GM12878 (cell line): ENCODE data around the gene MYOM3. TPM values are rescaled to one million over a fixed set of nuclear protein-coding genes. Genes with fewer than 3 reads are reported as not detected.

Source experiments
- ATAC-seq: fragments of 200-7000 bp; cut with Tn5 transposase; 3 replicates; pipeline ENCODE4 v1.9.1; 2020; ENCODE audit warnings: mild to moderate bottlenecking, moderate library complexity
- BruUV-seq: library from RNA; stranded (reverse); fragments of 400-500 nt; replicated peaks from 2 replicates; lab custom pipeline; 2021; lab: Mats Ljungman, UMichigan
- CTCF ChIA-PET: fragments of 300-600 bp; sonication (Branson Sonifier 250); formaldehyde crosslinking; extraction: SDS; loops from one replicate; lab custom pipeline; 2021; ENCODE audit warnings: inconsistent platforms; lab: Yijun Ruan, JAX
- POLR2A ChIA-PET: fragments of 350-600 bp; formaldehyde crosslinking; extraction: SDS; loops from one replicate; lab custom pipeline; 2021; ENCODE audit warnings: inconsistent platforms; lab: Charles Lee
- RAD21 ChIA-PET: fragments of 300-600 bp; sonication (Branson Sonifier 250); formaldehyde crosslinking; loops from one replicate; lab custom pipeline; 2023; ENCODE audit warnings: antibody characterized with exemption; ENCODE audit not compliant: unreplicated experiment; lab: Charles Lee
- SMC1A ChIA-PET: fragments of 300-600 bp; sonication (Branson Sonifier 250); formaldehyde crosslinking; loops from one replicate; lab custom pipeline; 2023; ENCODE audit not compliant: unreplicated experiment, uncharacterized antibody; lab: Charles Lee
- DNase-seq: peaks from one replicate; pipeline ENCODE4 v3.0.0-alpha.2; 2011; ENCODE audit warnings: low read depth, low spot score
- FAIRE-seq: peaks from 3 replicates; lab custom pipeline; 2011; peaks lifted over from hg19 to GRCh38; lab: Jason Lieb, UNC
- H2AFZ ChIP-seq: 2 replicates; pipeline ENCODE4 v1.6.0; 2011; ENCODE audit warnings: low read depth, low read length, control low read depth; ENCODE audit not compliant: control insufficient read depth
- H3K27ac ChIP-seq: 2 replicates; pipeline ENCODE4 v1.5.1; 2011; ENCODE audit warnings: control low read depth; ENCODE audit not compliant: control insufficient read depth, insufficient read depth
- H3K27me3 ChIP-seq, 2 experiments: replicated peaks in 1 of 2; 2 replicates each; pipeline versions ENCODE4 v1.6.0 to v1.6.1; 2011; ENCODE audit warnings: low read length in 1 of 2; ENCODE audit not compliant: control insufficient read depth in 2 of 2, insufficient read depth in 2 of 2
- H3K36me3 ChIP-seq, 2 experiments: 2 replicates each; pipeline ENCODE4 v1.5.1; 2011; ENCODE audit warnings: low read length in 1 of 2; ENCODE audit not compliant: control insufficient read depth in 2 of 2, insufficient read depth in 2 of 2
- H3K4me1 ChIP-seq: 2 replicates; pipeline ENCODE4 v1.6.1; 2011; ENCODE audit warnings: mild to moderate bottlenecking, low read length, moderate library complexity, mixed read lengths; ENCODE audit not compliant: control insufficient read depth, insufficient read depth
- H3K4me2 ChIP-seq: 2 replicates; pipeline ENCODE4 v1.6.0; 2011; ENCODE audit warnings: control low read depth; ENCODE audit not compliant: control insufficient read depth, insufficient read depth
- H3K4me3 ChIP-seq: fragments of 200-600 bp; sonication (generic); 2 replicates; pipeline ENCODE4 v1.5.1; 2016
- H3K79me2 ChIP-seq: 2 replicates; pipeline ENCODE4 v1.6.0; 2011; ENCODE audit warnings: low read length; ENCODE audit not compliant: control insufficient read depth, insufficient read depth
- H3K9ac ChIP-seq: 2 replicates; pipeline ENCODE4 v1.8.0; 2011; ENCODE audit warnings: low read length, control low read depth, mixed read lengths; ENCODE audit not compliant: control insufficient read depth, insufficient read depth
- H3K9me3 ChIP-seq: replicated peaks from 3 replicates; pipeline ENCODE4 v1.5.1; 2011; ENCODE audit warnings: mild to moderate bottlenecking, low read length; ENCODE audit not compliant: control insufficient read depth, insufficient read depth
- H4K20me1 ChIP-seq: 2 replicates; pipeline ENCODE4 v1.6.0; 2011; ENCODE audit not compliant: control insufficient read depth, insufficient read depth
- BCL11A ChIP-seq: IDR thresholded peaks from 2 replicates; pipeline ENCODE4 v1.6.1; 2011; ENCODE audit warnings: low read depth, low read length
- CBX3 ChIP-seq: fragments of 200-600 bp; sonication (generic); IDR thresholded peaks from 2 replicates; pipeline ENCODE4 v1.6.1; 2016; ENCODE audit warnings: low read depth, borderline replicate concordance
- JUNB ChIP-seq: IDR thresholded peaks from 2 replicates; pipeline ENCODE4 v1.6.1; 2016; ENCODE audit warnings: antibody characterized with exemption, mild to moderate bottlenecking
- JUND ChIP-seq: IDR thresholded peaks from 2 replicates; pipeline ENCODE4 v1.6.1; 2012; ENCODE audit warnings: low read depth, mild to moderate bottlenecking, low read length, improper control_type of control experiment, moderate library complexity
- NR2F1 ChIP-seq: fragments of 450-650 bp; conservative IDR thresholded peaks from 2 replicates; pipeline ENCODE4 v1.6.1; 2017; ENCODE audit warnings: mild to moderate bottlenecking
- PML ChIP-seq: IDR thresholded peaks from 2 replicates; pipeline ENCODE4 v1.6.1; 2012; ENCODE audit warnings: low read length, inconsistent platforms
- RBBP5 ChIP-seq: fragments of 200-600 bp; sonication (generic); conservative IDR thresholded peaks from 2 replicates; pipeline ENCODE4 v1.6.1; 2016
- RELA ChIP-seq: fragments of 450-650 bp; IDR thresholded peaks from 2 replicates; pipeline ENCODE4 v1.8.0; 2014; ENCODE audit warnings: borderline replicate concordance; ENCODE audit not compliant: partially characterized antibody
- RFX5 ChIP-seq: IDR thresholded peaks from 2 replicates; pipeline ENCODE4 v1.6.1; 2011; ENCODE audit warnings: low read depth, low read length, improper control_type of control experiment
- SPI1 ChIP-seq: IDR thresholded peaks from 2 replicates; pipeline ENCODE4 v1.6.1; 2011; ENCODE audit warnings: low read depth, mild to moderate bottlenecking, low read length, moderate library complexity, borderline replicate concordance; ENCODE audit not compliant: insufficient read depth
- SREBF2 ChIP-seq: IDR thresholded peaks from 2 replicates; pipeline ENCODE4 v1.6.1; 2012; ENCODE audit warnings: mild to moderate bottlenecking, low read length
- SRF ChIP-seq, 2 experiments: IDR thresholded peaks; 2 replicates each; pipeline ENCODE4 v1.6.1; 2011; ENCODE audit warnings: low read depth in 2 of 2, low read length in 2 of 2, mild to moderate bottlenecking in 1 of 2, moderate library complexity in 1 of 2
- SUPT20H ChIP-seq: IDR thresholded peaks from 2 replicates; pipeline ENCODE4 v1.6.1; 2011; ENCODE audit warnings: low read depth, mild to moderate bottlenecking, low read length, moderate library complexity, borderline replicate concordance; ENCODE audit not compliant: control insufficient read depth
- TARDBP ChIP-seq: IDR thresholded peaks from 2 replicates; pipeline ENCODE4 v1.6.1; 2016; ENCODE audit warnings: borderline replicate concordance
- TCF12 ChIP-seq: IDR thresholded peaks from 2 replicates; pipeline ENCODE4 v1.6.1; 2011; ENCODE audit warnings: low read depth, mild to moderate bottlenecking, low read length
- ZBED1 ChIP-seq: IDR thresholded peaks from 2 replicates; pipeline ENCODE4 v1.6.1; 2016; ENCODE audit warnings: borderline replicate concordance
- ZNF274 ChIP-seq: IDR thresholded peaks from one replicate; pipeline ENCODE4 v1.8.0; 2011; ENCODE audit not compliant: insufficient read length, insufficient read depth
- WGBS: methylation state at CpG from one replicate; pipeline ENCODE4 v1.1.6; 2016; ENCODE audit warnings: low lambda C conversion rate; ENCODE audit not compliant: insufficient replicate concordance, insufficient coverage; ENCODE audit errors: missing lambda C conversion rate; 5-methylcytosine and 5-hydroxymethylcytosine counted together
- in situ Hi-C: fragments of 300-500 bp; cut with MboI; formaldehyde crosslinking; loops from 9 replicates; pipeline ENCODE4 v1.14.3; 2018; ENCODE audit warnings: mixed read lengths
- intact Hi-C: fragments of 100-400 bp; cut with micrococcal nuclease; formaldehyde crosslinking; loops from one replicate; pipeline ENCODE4 v1.14.2; 2022; ENCODE audit not compliant: unreplicated experiment
- polyA plus RNA-seq, 11 experiments: library from polyadenylated mRNA; depleted of rRNA in 4 of 11; unstranded in 6 of 11; stranded (reverse) in 5 of 11; fragments of >200 nt; fragmentation: Nextera tagmentation in 4 of 11; fragmentation: Illumina TruSeq in 1 of 11; extraction: Ambion mirVana in 4 of 11; extraction: Trizol in 1 of 11; gene quantifications; 1 replicate in 1 of 11; 2 replicates in 10 of 11; pipeline versions ENCODE4 v1.2.1 to v1.2.3, GENCODE V29; 2011 to 2016; ENCODE audit warnings: inconsistent platforms in 2 of 11, missing spikeins in 2 of 11, low read depth in 1 of 11
- total RNA-seq, 4 experiments: library from RNA; depleted of rRNA in 3 of 4; stranded (reverse); fragments of >200 nt in 3 of 4; fragmentation: Illumina TruSeq in 1 of 4; extraction: Trizol in 1 of 4; gene quantifications; 2 replicates each; pipeline versions ENCODE4 v1.2.1 to v1.2.3, GENCODE V29; 2013 to 2021
- TF ChIP-seq, protein P1 (sequence below): IDR thresholded peaks from 2 replicates; pipeline ENCODE4 v1.6.1; 2012; ENCODE audit warnings: low read depth, low read length, improper control_type of control experiment
- TF ChIP-seq, protein P2 (sequence below), 3 experiments: IDR thresholded peaks in 2 of 3; conservative IDR thresholded peaks in 1 of 3; 2 replicates each; pipeline ENCODE4 v1.5.1; 2011; ENCODE audit warnings: low read depth in 3 of 3, low read length in 3 of 3, mild to moderate bottlenecking in 3 of 3, control low read depth in 2 of 3, moderate library complexity in 2 of 3, inconsistent platforms in 1 of 3, mixed read lengths in 1 of 3; ENCODE audit not compliant: control insufficient read depth in 2 of 3, insufficient read depth in 1 of 3; ENCODE audit errors: extremely low read depth in 1 of 3

MYOM3 gene
- total and polyA plus RNA-seq, 10 of the 15 experiments (the other 5 are each of a cell fraction or from before 2014, with no cell fraction given): 0.06 TPM; not detected in 9

DNA sequence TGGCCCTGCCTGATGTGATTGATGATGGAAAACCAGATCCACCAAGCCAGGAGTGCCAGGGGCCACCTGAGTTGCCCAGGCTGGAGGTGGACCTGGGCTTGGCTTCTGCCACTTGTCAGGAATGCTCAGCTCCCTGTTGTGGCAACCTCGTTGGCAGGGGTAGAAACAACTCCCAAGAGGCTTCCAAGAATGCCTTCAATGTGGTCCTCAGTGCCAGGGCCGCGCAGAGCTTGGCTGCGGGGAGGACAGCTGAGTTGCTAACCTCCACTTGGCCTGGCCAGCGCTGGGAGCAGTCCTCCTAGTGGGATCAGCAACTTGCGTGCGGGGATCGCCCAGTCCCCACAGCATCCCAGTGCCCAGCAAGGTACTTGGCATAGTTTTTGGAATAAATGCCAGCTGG is 9.0 kb downstream of the MYOM3 start:
- no peaks in the 10 kb centered on the region for H3K4me1 ChIP-seq
- H4K20me1 ChIP-seq: no peaks in the 10 kb centered on the region
- H3K27me3 ChIP-seq: no peaks in the 10 kb centered on the region; a peak in 1 of 4 replicates
- no peak overlapping the region for H2AFZ ChIP-seq
- WGBS: 52% methylated on average over 8 of the region's 8 CpGs
- ChIA-PET CTCF (no interaction called here), POLR2A (no interaction called here), SMC1A (no interaction called here), RAD21 (no interaction called here)
- FAIRE-seq (no peak), ATAC-seq (no peak), DNase-seq (no peak)
- no peak for TF ChIP-seq RFX5
- TF ChIP-seq ZBED1: no peak
- TF ChIP-seq RELA: no peak
- TF ChIP-seq, protein P1, sequence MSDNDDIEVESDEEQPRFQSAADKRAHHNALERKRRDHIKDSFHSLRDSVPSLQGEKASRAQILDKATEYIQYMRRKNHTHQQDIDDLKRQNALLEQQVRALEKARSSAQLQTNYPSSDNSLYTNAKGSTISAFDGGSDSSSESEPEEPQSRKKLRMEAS: no peak
- no peak for TF ChIP-seq SUPT20H
- no peak for TF ChIP-seq SRF (IDR thresholded peaks at IDR 0.05; ENCODE audit: low read depth in 2 of 2, low read length in 2 of 2)
- no peak for TF ChIP-seq PML
- TF ChIP-seq TARDBP: no peak
- no peak for TF ChIP-seq CBX3
- TF ChIP-seq SPI1: no peak
- TF ChIP-seq BCL11A: no peak
- TF ChIP-seq ZNF274: no peak
- TF ChIP-seq SREBF2: no peak
- TF ChIP-seq, protein P2, sequence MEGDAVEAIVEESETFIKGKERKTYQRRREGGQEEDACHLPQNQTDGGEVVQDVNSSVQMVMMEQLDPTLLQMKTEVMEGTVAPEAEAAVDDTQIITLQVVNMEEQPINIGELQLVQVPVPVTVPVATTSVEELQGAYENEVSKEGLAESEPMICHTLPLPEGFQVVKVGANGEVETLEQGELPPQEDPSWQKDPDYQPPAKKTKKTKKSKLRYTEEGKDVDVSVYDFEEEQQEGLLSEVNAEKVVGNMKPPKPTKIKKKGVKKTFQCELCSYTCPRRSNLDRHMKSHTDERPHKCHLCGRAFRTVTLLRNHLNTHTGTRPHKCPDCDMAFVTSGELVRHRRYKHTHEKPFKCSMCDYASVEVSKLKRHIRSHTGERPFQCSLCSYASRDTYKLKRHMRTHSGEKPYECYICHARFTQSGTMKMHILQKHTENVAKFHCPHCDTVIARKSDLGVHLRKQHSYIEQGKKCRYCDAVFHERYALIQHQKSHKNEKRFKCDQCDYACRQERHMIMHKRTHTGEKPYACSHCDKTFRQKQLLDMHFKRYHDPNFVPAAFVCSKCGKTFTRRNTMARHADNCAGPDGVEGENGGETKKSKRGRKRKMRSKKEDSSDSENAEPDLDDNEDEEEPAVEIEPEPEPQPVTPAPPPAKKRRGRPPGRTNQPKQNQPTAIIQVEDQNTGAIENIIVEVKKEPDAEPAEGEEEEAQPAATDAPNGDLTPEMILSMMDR (IDR thresholded peaks at IDR 0.05 in 2 of 3, conservative IDR thresholded peaks at IDR 0.05 in 1 of 3; ENCODE audit: control insufficient read depth in 2 of 3, extremely low read depth in 1 of 3, insufficient read depth in 1 of 3, low read depth in 3 of 3, low read length in 3 of 3): no peak
- no peak for TF ChIP-seq NR2F1
- no peak for TF ChIP-seq JUNB
- TF ChIP-seq TCF12: no peak
- TF ChIP-seq RBBP5: no peak
- no peak for TF ChIP-seq JUND
- intact Hi-C loops (no loop called here), in situ Hi-C loops (no loop called here)
- no peak overlapping the region for H3K4me3 ChIP-seq
- no peak overlapping the region for H3K27ac ChIP-seq
- H3K79me2 ChIP-seq: no peaks in the 10 kb centered on the region
- no peaks in the 10 kb centered on the region for H3K9me3 ChIP-seq
- H3K4me2 ChIP-seq: no peak overlapping the region
- no peaks in the 10 kb centered on the region for H3K36me3 ChIP-seq
- no TSS peak for BruUV-seq
- no peak overlapping the region for H3K9ac ChIP-seq
